Measurements from ENCODE around the gene NXNL1.

DNA sequence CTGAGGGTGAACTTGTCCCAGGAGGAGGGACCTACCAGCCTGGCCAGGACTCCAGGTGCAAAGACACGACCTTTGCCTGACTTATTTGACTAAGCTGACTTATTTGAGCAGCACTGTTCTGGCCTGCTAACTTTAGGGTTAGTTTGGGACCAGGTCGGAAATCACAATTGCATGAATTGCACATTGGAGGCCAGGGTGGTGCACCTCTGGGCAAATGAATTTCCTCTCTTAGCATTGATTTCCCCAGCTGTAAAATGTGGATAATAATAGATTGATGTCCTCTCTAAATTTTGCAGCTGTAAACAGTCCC is 53.9 kb downstream of the NXNL1 start:
- TF ChIP-seq CTCF (conservative IDR thresholded peaks at IDR 0.05; ENCODE audit: low read depth, low read length) = no peak
- TF ChIP-seq EZH2phosphoT487 (IDR thresholded peaks at IDR 0.05; ENCODE audit: borderline replicate concordance, low read length) = no peak

All from PC-3 (cell line).